DOHH2 (cell line): ENCODE results near the gene LUC7L2.
"Not testable (repeated sequence)": the region's sequence is repeated elsewhere in the genome, so short reads cannot be mapped to it uniquely, and the experiment has no call there.

Source experiments
- H3F3A ChIP-seq: fragments of 200-600 bp; sonication (generic), shearing (Covaris generic); 2 replicates; pipeline ENCODE4 v1.6.0; 2016; ENCODE audit warnings: antibody characterized with exemption, mild to moderate bottlenecking; ENCODE audit not compliant: control insufficient read depth, insufficient read depth
- H3K27ac ChIP-seq: fragments of 200-600 bp; sonication (generic); 2 replicates; pipeline ENCODE4 v1.5.1; 2014; ENCODE audit warnings: low read depth, mild to moderate bottlenecking, low read length, moderate library complexity
- H3K27me3 ChIP-seq: fragments of 200-600 bp; sonication (generic); 2 replicates; pipeline ENCODE4 v1.6.1; 2014; ENCODE audit warnings: mild to moderate bottlenecking, low read length, mixed read lengths; ENCODE audit not compliant: control insufficient read depth
- H3K36me3 ChIP-seq: fragments of 200-600 bp; sonication (generic); 2 replicates; pipeline ENCODE4 v1.6.1; 2014; ENCODE audit warnings: mild to moderate bottlenecking, low read length, moderate library complexity, mixed read lengths; ENCODE audit not compliant: control insufficient read depth
- H3K4me1 ChIP-seq: fragments of 200-600 bp; sonication (generic); 2 replicates; pipeline ENCODE4 v1.6.1; 2014; ENCODE audit warnings: mild to moderate bottlenecking, low read length, mixed read lengths; ENCODE audit not compliant: control insufficient read depth
- H3K4me2 ChIP-seq: fragments of 200-600 bp; sonication (generic); 2 replicates; pipeline ENCODE4 v1.6.0; 2014; ENCODE audit warnings: mild to moderate bottlenecking, low read length, moderate library complexity
- H3K4me3 ChIP-seq: fragments of 200-600 bp; sonication (generic); 2 replicates; pipeline ENCODE4 v1.5.1; 2014; ENCODE audit warnings: mild to moderate bottlenecking, low read length, mixed read lengths
- H3K79me2 ChIP-seq: fragments of 200-600 bp; sonication (generic); 2 replicates; pipeline ENCODE4 v1.6.1; 2014; ENCODE audit warnings: mild to moderate bottlenecking, low read length, mixed read lengths; ENCODE audit not compliant: control insufficient read depth
- H3K9me2 ChIP-seq: fragments of 200-600 bp; sonication (generic); replicated peaks from 2 replicates; pipeline ENCODE4 v1.6.1; 2014; ENCODE audit warnings: mild to moderate bottlenecking, low read length, mixed read lengths; ENCODE audit not compliant: control insufficient read depth
- H3K9me3 ChIP-seq: fragments of 200-600 bp; sonication (generic); 2 replicates; pipeline ENCODE4 v1.6.1; 2014; ENCODE audit warnings: antibody characterized with exemption, low read length, mixed read lengths; ENCODE audit not compliant: control insufficient read depth, insufficient read depth
- H4K20me1 ChIP-seq: fragments of 200-600 bp; sonication (generic); 2 replicates; pipeline ENCODE4 v1.6.0; 2014; ENCODE audit warnings: low read depth, mild to moderate bottlenecking, antibody characterized with exemption, low read length, moderate library complexity; ENCODE audit not compliant: control insufficient read depth, insufficient read depth
- EZH2phosphoT487 ChIP-seq: fragments of 200-600 bp; sonication (generic); IDR thresholded peaks from 2 replicates; pipeline ENCODE4 v1.6.1; 2017; ENCODE audit warnings: borderline replicate concordance, mild to moderate bottlenecking, antibody characterized with exemption, low read length, moderate library complexity, mixed read lengths
- TF ChIP-seq, protein P1 (sequence below): fragments of 200-600 bp; sonication (generic); IDR thresholded peaks from one replicate; pipeline ENCODE4 v1.5.1; 2014; ENCODE audit warnings: antibody characterized with exemption, mild to moderate bottlenecking, low read depth, low read length; ENCODE audit not compliant: poor library complexity, severe bottlenecking

Gene LUC7L2

DNA sequence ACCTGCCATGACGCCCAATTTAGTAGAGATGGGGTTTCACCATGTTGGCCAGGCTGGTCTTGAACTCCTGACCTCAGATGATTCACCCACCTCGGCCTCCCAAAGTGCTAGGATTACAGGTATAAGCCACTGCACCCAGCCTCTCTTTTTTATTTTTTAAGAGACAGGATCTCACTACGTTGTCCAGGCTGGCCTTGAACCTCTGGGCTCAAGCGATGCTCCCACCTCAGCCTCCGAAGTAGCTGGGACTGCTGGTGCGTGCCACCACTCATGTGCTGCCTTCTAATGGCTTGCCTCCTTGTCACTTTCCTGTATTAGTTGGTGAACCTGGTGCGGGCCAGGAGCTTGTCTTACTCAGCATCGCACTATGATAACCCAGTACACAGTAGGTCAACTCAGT lies 96.8 kb downstream of the LUC7L2 start:
- no peaks in the 10 kb centered on the region for H3F3A ChIP-seq
- no peak overlapping the region for H3K4me3 ChIP-seq
- no peaks in the 10 kb centered on the region for H3K4me1 ChIP-seq
- H3K4me2 ChIP-seq, result no peak overlapping the region
- no peaks in the 10 kb centered on the region for H3K79me2 ChIP-seq
- TF ChIP-seq, protein P1, sequence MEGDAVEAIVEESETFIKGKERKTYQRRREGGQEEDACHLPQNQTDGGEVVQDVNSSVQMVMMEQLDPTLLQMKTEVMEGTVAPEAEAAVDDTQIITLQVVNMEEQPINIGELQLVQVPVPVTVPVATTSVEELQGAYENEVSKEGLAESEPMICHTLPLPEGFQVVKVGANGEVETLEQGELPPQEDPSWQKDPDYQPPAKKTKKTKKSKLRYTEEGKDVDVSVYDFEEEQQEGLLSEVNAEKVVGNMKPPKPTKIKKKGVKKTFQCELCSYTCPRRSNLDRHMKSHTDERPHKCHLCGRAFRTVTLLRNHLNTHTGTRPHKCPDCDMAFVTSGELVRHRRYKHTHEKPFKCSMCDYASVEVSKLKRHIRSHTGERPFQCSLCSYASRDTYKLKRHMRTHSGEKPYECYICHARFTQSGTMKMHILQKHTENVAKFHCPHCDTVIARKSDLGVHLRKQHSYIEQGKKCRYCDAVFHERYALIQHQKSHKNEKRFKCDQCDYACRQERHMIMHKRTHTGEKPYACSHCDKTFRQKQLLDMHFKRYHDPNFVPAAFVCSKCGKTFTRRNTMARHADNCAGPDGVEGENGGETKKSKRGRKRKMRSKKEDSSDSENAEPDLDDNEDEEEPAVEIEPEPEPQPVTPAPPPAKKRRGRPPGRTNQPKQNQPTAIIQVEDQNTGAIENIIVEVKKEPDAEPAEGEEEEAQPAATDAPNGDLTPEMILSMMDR, result no peak
- TF ChIP-seq EZH2phosphoT487, result no peak
- no peaks in the 10 kb centered on the region for H3K36me3 ChIP-seq
- H3K27me3 ChIP-seq, result no peaks in the 10 kb centered on the region
- no peaks in the 10 kb centered on the region for H4K20me1 ChIP-seq
- no peaks in the 10 kb centered on the region for H3K9me2 ChIP-seq
- H3K27ac ChIP-seq, result no peak overlapping the region
- no peaks in the 10 kb centered on the region for H3K9me3 ChIP-seq

DNA sequence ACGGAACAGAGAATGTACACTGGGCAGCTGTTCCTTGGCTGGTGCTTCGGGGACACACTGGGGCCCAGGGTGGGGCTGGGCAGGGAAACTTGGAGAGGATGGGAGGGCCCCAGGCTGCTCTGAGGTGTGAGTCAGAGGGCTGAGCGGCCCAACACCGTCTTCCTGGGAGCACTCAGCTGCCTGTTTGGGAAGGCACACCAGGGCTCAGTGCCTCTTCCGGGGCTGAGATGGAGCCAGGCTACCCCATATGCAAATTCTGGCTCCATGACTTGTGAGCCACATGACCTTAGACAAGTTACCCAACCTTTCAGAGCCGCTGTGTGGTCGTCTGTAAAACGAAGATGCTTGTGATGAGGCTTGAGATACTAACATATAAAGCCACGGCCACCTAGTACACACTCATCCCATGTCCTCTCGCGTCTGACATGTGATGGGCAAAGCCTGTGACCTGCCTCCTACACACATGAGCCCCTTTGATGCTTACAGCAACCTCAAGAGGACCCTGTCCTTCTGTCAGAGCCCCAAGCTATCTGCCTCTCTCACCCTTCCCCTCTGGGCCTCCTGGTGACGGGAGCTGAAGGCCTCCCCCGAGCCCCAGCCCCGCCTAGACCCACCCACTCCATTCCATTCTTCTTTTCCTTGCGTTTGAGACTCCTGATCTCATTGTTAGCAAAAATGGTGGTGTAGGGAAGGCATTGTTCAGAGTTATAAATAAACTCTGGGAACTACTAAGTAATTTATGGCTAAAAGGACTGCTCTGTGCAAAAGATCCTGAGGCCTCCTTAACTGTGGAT lies 97.7 kb downstream of the LUC7L2 start:
- Histone ChIP-seq H4K20me1 (no peaks in the 10 kb centered on the region), H3K27me3 (no peaks in the 10 kb centered on the region), H3F3A (no peaks in the 10 kb centered on the region), H3K27ac (no peak overlapping the region), H3K9me3 (no peaks in the 10 kb centered on the region), H3K4me1 (no peaks in the 10 kb centered on the region), H3K36me3 (no peaks in the 10 kb centered on the region), H3K79me2 (no peaks in the 10 kb centered on the region), H3K4me2 (no peak overlapping the region), H3K4me3 (no peak overlapping the region), H3K9me2 (no peaks in the 10 kb centered on the region)
- no peak for TF ChIP-seq EZH2phosphoT487
- TF ChIP-seq, protein P1, result no peak

DNA sequence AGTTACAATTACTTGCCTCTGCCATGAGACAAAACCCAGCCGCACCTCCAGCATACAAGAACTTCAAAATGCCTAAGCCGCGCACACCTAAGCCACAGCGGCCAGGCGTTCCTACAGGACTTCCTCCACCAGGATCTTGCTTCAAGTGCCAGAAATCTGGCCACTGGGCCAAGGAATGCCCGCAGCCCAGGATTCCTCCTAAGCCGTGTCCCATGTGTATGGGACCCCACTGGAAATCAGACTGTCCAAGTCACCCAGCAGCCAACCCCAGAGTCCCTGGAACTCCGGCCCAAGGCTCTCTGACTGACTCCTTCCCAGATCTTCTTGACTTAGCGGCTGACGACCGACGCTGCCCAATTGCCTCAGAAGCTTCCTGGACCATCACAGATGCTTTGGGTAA lies 103.7 kb downstream of the LUC7L2 start:
- not testable (repeated sequence) for H3K79me2 ChIP-seq, H3K27me3 ChIP-seq, H3K27ac ChIP-seq, H3K4me3 ChIP-seq, H3F3A ChIP-seq, H3K4me1 ChIP-seq, H3K9me2 ChIP-seq, H3K9me3 ChIP-seq, H3K4me2 ChIP-seq, H4K20me1 ChIP-seq, H3K36me3 ChIP-seq

DNA sequence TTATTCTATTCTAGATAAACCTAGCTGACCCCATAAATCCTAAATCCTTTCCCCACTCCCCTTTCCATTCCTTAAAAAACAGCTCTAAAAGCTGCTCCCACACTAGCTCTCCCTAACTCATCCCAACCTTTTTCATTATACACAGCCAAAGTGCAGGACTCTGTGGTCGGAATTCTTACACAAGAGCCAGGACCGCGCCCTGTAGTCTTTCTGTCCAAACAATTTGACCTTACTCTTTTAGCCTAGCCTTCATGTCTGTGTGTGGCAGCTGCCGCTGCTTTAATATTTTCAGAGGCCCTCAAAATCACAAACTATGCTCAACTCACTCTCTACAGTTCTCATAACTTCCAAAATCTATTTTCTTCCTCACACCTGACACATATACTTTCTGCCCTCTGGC lies 104.8 kb downstream of the LUC7L2 start:
- H3K27me3 ChIP-seq, H3F3A ChIP-seq, H3K4me3 ChIP-seq, H3K36me3 ChIP-seq, H3K27ac ChIP-seq, H3K4me1 ChIP-seq, H3K9me3 ChIP-seq, H4K20me1 ChIP-seq, H3K9me2 ChIP-seq, H3K79me2 ChIP-seq, H3K4me2 ChIP-seq: not testable (repeated sequence)

DNA sequence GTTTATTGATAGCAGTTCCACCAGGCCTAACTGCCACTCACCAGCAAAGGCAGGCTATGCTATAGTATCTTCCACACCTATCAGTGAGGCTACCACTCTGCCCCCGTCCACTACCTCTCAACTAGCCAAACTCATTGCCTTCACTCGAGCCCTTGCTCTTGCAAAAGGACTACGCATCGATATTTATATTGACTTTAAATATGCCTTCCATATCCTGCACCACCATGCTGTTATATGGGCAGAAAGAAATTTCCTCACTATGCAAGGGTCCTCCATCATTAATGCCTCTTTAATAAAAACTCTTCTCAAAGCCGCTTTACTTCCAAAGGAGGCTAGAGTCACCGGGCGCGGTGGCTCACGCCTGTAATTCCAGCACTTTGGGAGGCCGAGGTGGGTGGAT lies 105.4 kb downstream of the LUC7L2 start:
- not testable (repeated sequence) for H3K36me3 ChIP-seq, H3K4me3 ChIP-seq, H3K27ac ChIP-seq, H3K9me2 ChIP-seq, H3K9me3 ChIP-seq, H3K79me2 ChIP-seq, H3K27me3 ChIP-seq, H3F3A ChIP-seq, H3K4me1 ChIP-seq, H4K20me1 ChIP-seq, H3K4me2 ChIP-seq

DNA sequence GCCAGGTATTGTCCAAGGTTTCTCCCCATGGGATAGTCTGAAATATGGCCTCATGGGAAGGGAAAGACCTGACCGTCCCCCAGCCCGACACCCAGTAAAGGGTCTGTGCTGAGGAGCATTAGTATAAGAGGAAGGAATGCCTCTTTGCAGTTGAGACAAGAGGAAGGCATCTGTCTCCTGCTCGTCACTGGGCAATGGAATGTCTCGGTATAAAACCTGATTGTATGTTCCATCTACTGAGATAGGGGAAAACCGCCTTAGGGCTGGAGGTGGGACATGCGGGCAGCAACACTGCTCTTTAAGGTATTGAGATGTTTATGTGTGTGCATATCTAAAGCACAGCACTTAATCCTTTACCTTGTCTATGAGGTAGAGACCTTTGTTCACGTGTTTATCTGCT lies 108.0 kb downstream of the LUC7L2 start:
- H3K9me3 ChIP-seq, H3K4me2 ChIP-seq, H3F3A ChIP-seq, H3K4me3 ChIP-seq, H3K9me2 ChIP-seq, H3K79me2 ChIP-seq, H3K27me3 ChIP-seq, H3K4me1 ChIP-seq, H3K27ac ChIP-seq, H3K36me3 ChIP-seq, H4K20me1 ChIP-seq: not testable (repeated sequence)

DNA sequence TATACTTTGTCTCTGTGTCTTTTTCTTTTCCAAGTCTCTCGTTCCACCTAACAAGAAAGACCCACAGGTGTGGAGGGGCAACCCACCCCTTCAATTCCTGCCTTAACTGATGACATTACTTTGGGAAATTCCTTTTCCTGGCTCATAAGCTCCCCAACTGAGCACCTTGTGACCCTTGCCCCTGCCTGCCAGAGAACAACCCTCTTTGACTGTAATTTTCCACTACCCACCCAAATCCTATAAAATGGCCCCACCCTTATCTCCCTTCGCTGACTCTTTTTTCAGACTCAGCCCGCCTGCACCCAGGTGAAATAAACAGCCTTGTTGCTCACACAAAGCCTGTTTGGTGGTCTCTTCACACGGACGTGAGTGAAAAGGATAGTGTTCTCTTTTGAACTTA lies 108.6 kb downstream of the LUC7L2 start:
- H3K4me2 ChIP-seq, H3K4me1 ChIP-seq, H3K9me2 ChIP-seq, H3K27ac ChIP-seq, H4K20me1 ChIP-seq, H3F3A ChIP-seq, H3K4me3 ChIP-seq, H3K9me3 ChIP-seq, H3K79me2 ChIP-seq, H3K36me3 ChIP-seq, H3K27me3 ChIP-seq: not testable (repeated sequence)
